Esophagus squamous epithelium (tissue), 5 donors: ENCODE results near the gene LTN1. TPM values are rescaled to one million over a fixed set of nuclear protein-coding genes. Genes with fewer than 3 reads are reported as not detected.

Experiments
- DNase-seq: peaks from one replicate; lab custom pipeline; 2025; lab: John Stamatoyannopoulos, UW
- H3K27ac ChIP-seq, 4 donors: fragments of 200-600 bp; sonication (generic); one replicate each; pipeline ENCODE4 v1.5.1; 2016 to 2019; ENCODE audit warnings: mild to moderate bottlenecking in 1 of 4
- H3K27me3 ChIP-seq, 4 donors: fragments of 200-600 bp; sonication (generic); 1 replicate in 3 of 4; 2 replicates in 1 of 4; pipeline versions ENCODE4 v1.5.1 to v1.6.0; 2017 to 2021; ENCODE audit warnings: antibody characterized with exemption in 1 of 4
- H3K36me3 ChIP-seq, 3 donors: fragments of 200-600 bp; sonication (generic); one replicate each; pipeline ENCODE4 v1.5.1; 2016 to 2019
- H3K4me1 ChIP-seq, 3 donors: fragments of 200-600 bp; sonication (generic); one replicate each; pipeline ENCODE4 v1.5.1; 2017 to 2019
- H3K4me3 ChIP-seq, 4 donors: fragments of 200-600 bp; sonication (generic); 1 replicate in 3 of 4; 2 replicates in 1 of 4; pipeline ENCODE4 v1.5.1; 2016 to 2019; ENCODE audit warnings: mild to moderate bottlenecking in 2 of 4, moderate library complexity in 1 of 4
- H3K9me3 ChIP-seq, 3 donors: fragments of 200-600 bp; sonication (generic); one replicate each; pipeline ENCODE4 v1.5.1; 2016 to 2019
- CTCF ChIP-seq, 6 experiments: fragments of 450-650 bp in 4 of 6; fragments of 200-600 bp in 2 of 6; sonication (generic) in 2 of 6; IDR thresholded peaks; one replicate each; pipeline ENCODE4 v1.5.1; 2016 to 2019; ENCODE audit warnings: antibody characterized with exemption in 6 of 6, mild to moderate bottlenecking in 4 of 6, moderate library complexity in 4 of 6
- POLR2A ChIP-seq, 4 donors: fragments of 450-650 bp; IDR thresholded peaks; one replicate each; pipeline ENCODE4 v1.6.1; 2017; ENCODE audit warnings: antibody characterized with exemption in 4 of 4, mild to moderate bottlenecking in 4 of 4, moderate library complexity in 3 of 4
- WGBS, 2 donors: methylation state at CpG; one replicate each; pipeline ENCODE4 v1.1.5; 2018; 5-methylcytosine and 5-hydroxymethylcytosine counted together
- intact Hi-C: fragments of 100-400 bp; cut with DNase I; formaldehyde crosslinking; loops from one replicate; pipeline ENCODE4 v1.15.0; 2022
- total RNA-seq, 4 donors: library from RNA; depleted of rRNA; stranded (reverse); fragments of >200 nt; gene quantifications; one replicate each; pipeline ENCODE4 v1.1.0, GENCODE V29; 2016
- donor health status: DM: yes; HTN: yes; CAD: no.

Gene LTN1
- total RNA-seq, 4 donors from 2014 or later, result 10.3 to 24.9 (median 22.2) TPM

- no peak for DNase-seq
- H3K9me3 ChIP-seq, result no peaks in the 10 kb centered on the region
- H3K36me3 ChIP-seq, result peaks cover 0 to 19% (median 0%) of the 10 kb centered on the region in 3 donors
- no peak overlapping the region for H3K4me3 ChIP-seq
- TF ChIP-seq CTCF (IDR thresholded peaks at IDR 0.05), result no peak
- H3K27ac ChIP-seq, result no peak overlapping the region
- no peaks in the 10 kb centered on the region for H3K4me1 ChIP-seq
- H3K27me3 ChIP-seq, result no peaks in the 10 kb centered on the region
- intact Hi-C loops, result no loop called here
Observed at GRCh38 chr21:28923439-28923975, 69.2 kb downstream of the LTN1 start.

GRCh38 chr21:28922368-28922767, 70.3 kb downstream of the LTN1 start:
- intact Hi-C loops, result no loop called here
- H3K27ac ChIP-seq, result no peak overlapping the region
- 84 to 89% methylated on average over 7 of the region's 7 CpGs for WGBS, 2 donors
- H3K27me3 ChIP-seq, result no peaks in the 10 kb centered on the region
- no peaks in the 10 kb centered on the region for H3K9me3 ChIP-seq
- no peak for DNase-seq
- H3K36me3 ChIP-seq, result peaks cover 0 to 19% (median 0%) of the 10 kb centered on the region in 3 donors
- TF ChIP-seq CTCF (IDR thresholded peaks at IDR 0.05) (no peak), POLR2A (IDR thresholded peaks at IDR 0.05) (no peak)
- no peak overlapping the region for H3K4me3 ChIP-seq
- H3K4me1 ChIP-seq, result no peaks in the 10 kb centered on the region

GRCh38 chr21:28916150-28916893, 76.4 kb downstream of the LTN1 start:
- DNase-seq, result no peak
- 87 to 90% methylated on average over 4 of the region's 4 CpGs for WGBS, 2 donors
- Histone ChIP-seq H3K27me3 (no peaks in the 10 kb centered on the region), H3K4me1 (no peaks in the 10 kb centered on the region), H3K27ac (no peak overlapping the region), H3K4me3 (no peak overlapping the region), H3K36me3 (no peaks in the 10 kb centered on the region), H3K9me3 (no peaks in the 10 kb centered on the region)
- TF ChIP-seq CTCF (IDR thresholded peaks at IDR 0.05) (no peak), POLR2A (IDR thresholded peaks at IDR 0.05) (no peak)
- intact Hi-C loops, result no loop called here

- WGBS, 2 donors, result 73 to 74% methylated on average over 2 of the region's 2 CpGs
- no peaks in the 10 kb centered on the region for H3K27me3 ChIP-seq
- H3K27ac ChIP-seq, result no peak overlapping the region
- intact Hi-C loops, result no loop called here
- no peak overlapping the region for H3K4me3 ChIP-seq
- DNase-seq, result no peak
- TF ChIP-seq CTCF (IDR thresholded peaks at IDR 0.05) (no peak), POLR2A (IDR thresholded peaks at IDR 0.05) (no peak)
- no peaks in the 10 kb centered on the region for H3K4me1 ChIP-seq
- no peaks in the 10 kb centered on the region for H3K9me3 ChIP-seq
- H3K36me3 ChIP-seq, result no peaks in the 10 kb centered on the region
Observed at GRCh38 chr21:28913071-28913470, 79.6 kb downstream of the LTN1 start.

GRCh38 chr21:28910280-28910887, 82.3 kb downstream of the LTN1 start:
- intact Hi-C loops, result no loop called here
- Histone ChIP-seq H3K27ac (no peak overlapping the region), H3K4me3 (no peak overlapping the region), H3K36me3 (no peaks in the 10 kb centered on the region), H3K4me1 (no peaks in the 10 kb centered on the region), H3K27me3 (no peaks in the 10 kb centered on the region), H3K9me3 (no peaks in the 10 kb centered on the region)
- DNase-seq, result no peak
- 60 to 72% methylated on average over 4 of the region's 4 CpGs for WGBS, 2 donors
- TF ChIP-seq CTCF (IDR thresholded peaks at IDR 0.05) (no peak), POLR2A (IDR thresholded peaks at IDR 0.05) (no peak)
